HG02610 (cell line): Measurements from ENCODE around the gene FYTTD1.

Experiments
- ATAC-seq: cut with Tn5 transposase; IDR thresholded peaks from one replicate; pipeline ENCODE4 v1.9.1; 2021; ENCODE audit warnings: mild to moderate bottlenecking, moderate library complexity; ENCODE audit not compliant: unreplicated experiment

Gene FYTTD1

GRCh38 chr3:197736491-197737318 is 13.0 kb upstream of the FYTTD1 start, which contains the start of gene RUBCN:
Gene RUBCN (minus strand): TSS chr3:197736904. CDS start chr3:197736719, 185 bp downstream.
- ATAC-seq: peak; percentile 82

GRCh38 chr3:197737319-197737649 is 12.4 kb upstream of the FYTTD1 start:
- ATAC-seq: no peak

GRCh38 chr3:197737749-197738462 is 11.8 kb upstream of the FYTTD1 start:
- no peak for ATAC-seq

GRCh38 chr3:197742787-197743186 is 6.9 kb upstream of the FYTTD1 start:
- ATAC-seq: no peak

- ATAC-seq: no peak
Measured at GRCh38 chr3:197746209-197746608, 3.5 kb upstream of the FYTTD1 start.

GRCh38 chr3:197746801-197747237 is 2.9 kb upstream of the FYTTD1 start:
- ATAC-seq: no peak

GRCh38 chr3:197748597-197749314 is 927 bp upstream of the FYTTD1 start:
- no peak for ATAC-seq

GRCh38 chr3:197749315-197749600 is 425 bp upstream of the FYTTD1 start:
- peak; percentile 30 for ATAC-seq

GRCh38 chr3:197750396-197750831 is 731 bp downstream of the FYTTD1 start:
- ATAC-seq: peak; percentile 39

- ATAC-seq: no peak
Measured at GRCh38 chr3:197750858-197751737, 1.4 kb downstream of the FYTTD1 start.

- no peak for ATAC-seq
Measured at GRCh38 chr3:197752107-197752506, 2.4 kb downstream of the FYTTD1 start.

- no peak for ATAC-seq
Measured at GRCh38 chr3:197753263-197753662, 3.6 kb downstream of the FYTTD1 start.

- no peak for ATAC-seq
Measured at GRCh38 chr3:197756704-197757103, 7.0 kb downstream of the FYTTD1 start.

- no peak for ATAC-seq
Measured at GRCh38 chr3:197758512-197758911, 8.8 kb downstream of the FYTTD1 start.

GRCh38 chr3:197761784-197762183 is 12.1 kb downstream of the FYTTD1 start:
- ATAC-seq: no peak

- no peak for ATAC-seq
Measured at GRCh38 chr3:197775317-197775716, 25.6 kb downstream of the FYTTD1 start.

GRCh38 chr3:197782230-197782629 is 32.5 kb downstream of the FYTTD1 start:
- ATAC-seq: peak; percentile 58

GRCh38 chr3:197784019-197784585 is 34.4 kb downstream of the FYTTD1 start:
- ATAC-seq: no peak

GRCh38 chr3:197787412-197787811 is 37.7 kb downstream of the FYTTD1 start:
- no peak for ATAC-seq

GRCh38 chr3:197789309-197789708 is 39.6 kb downstream of the FYTTD1 start:
- ATAC-seq: no peak
